Loucy (cell line): ENCODE results near the gene PDZD4.

ENCODE experiments used
- EZH2phosphoT487 ChIP-seq: fragments of 200-600 bp; IDR thresholded peaks from 2 replicates; pipeline ENCODE4 v1.6.1; 2018; ENCODE audit warnings: antibody characterized with exemption, mild to moderate bottlenecking, moderate library complexity, borderline replicate concordance
- TF ChIP-seq, protein P1 (sequence below): fragments of 200-600 bp; sonication (generic); conservative IDR thresholded peaks from 2 replicates; pipeline ENCODE4 v1.5.1; 2014; ENCODE audit warnings: mild to moderate bottlenecking, antibody characterized with exemption, low read length

DNA sequence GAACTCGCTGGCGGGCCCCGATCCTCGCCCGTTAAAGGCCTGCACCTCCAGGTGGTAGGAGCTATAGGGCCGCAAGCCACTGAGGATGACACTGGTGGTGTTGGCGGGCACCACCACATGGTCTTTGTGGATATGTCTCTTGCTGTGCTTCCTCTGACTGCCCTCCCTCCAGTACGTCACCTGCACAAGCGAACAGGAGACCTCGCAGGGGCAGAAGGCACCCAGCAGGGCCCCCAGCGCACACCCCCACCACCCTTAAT, 34.9 kb upstream of the PDZD4 start:
- TF ChIP-seq, protein P1, sequence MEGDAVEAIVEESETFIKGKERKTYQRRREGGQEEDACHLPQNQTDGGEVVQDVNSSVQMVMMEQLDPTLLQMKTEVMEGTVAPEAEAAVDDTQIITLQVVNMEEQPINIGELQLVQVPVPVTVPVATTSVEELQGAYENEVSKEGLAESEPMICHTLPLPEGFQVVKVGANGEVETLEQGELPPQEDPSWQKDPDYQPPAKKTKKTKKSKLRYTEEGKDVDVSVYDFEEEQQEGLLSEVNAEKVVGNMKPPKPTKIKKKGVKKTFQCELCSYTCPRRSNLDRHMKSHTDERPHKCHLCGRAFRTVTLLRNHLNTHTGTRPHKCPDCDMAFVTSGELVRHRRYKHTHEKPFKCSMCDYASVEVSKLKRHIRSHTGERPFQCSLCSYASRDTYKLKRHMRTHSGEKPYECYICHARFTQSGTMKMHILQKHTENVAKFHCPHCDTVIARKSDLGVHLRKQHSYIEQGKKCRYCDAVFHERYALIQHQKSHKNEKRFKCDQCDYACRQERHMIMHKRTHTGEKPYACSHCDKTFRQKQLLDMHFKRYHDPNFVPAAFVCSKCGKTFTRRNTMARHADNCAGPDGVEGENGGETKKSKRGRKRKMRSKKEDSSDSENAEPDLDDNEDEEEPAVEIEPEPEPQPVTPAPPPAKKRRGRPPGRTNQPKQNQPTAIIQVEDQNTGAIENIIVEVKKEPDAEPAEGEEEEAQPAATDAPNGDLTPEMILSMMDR = no peak
- TF ChIP-seq EZH2phosphoT487 = no peak
